ENCODE data around the gene OPA3. TPM values are rescaled to one million over a fixed set of nuclear protein-coding genes. Genes with fewer than 3 reads are reported as not detected.
"Not testable (repeated sequence)": the region's sequence is repeated elsewhere in the genome, so short reads cannot be mapped to it uniquely, and the experiment has no call there.

OPA3 gene
- total RNA-seq, result 14.8 to 19.8 TPM (median 14.8 TPM) in 3 replicates
- long read RNA-seq, full-length matches to known transcripts, result 3 of 28 reads
- long read RNA-seq, partial matches to known transcripts, result 0 of 28 reads
- long read RNA-seq, other reads (novel, unspliced or antisense), result 25 of 28 reads

DNA sequence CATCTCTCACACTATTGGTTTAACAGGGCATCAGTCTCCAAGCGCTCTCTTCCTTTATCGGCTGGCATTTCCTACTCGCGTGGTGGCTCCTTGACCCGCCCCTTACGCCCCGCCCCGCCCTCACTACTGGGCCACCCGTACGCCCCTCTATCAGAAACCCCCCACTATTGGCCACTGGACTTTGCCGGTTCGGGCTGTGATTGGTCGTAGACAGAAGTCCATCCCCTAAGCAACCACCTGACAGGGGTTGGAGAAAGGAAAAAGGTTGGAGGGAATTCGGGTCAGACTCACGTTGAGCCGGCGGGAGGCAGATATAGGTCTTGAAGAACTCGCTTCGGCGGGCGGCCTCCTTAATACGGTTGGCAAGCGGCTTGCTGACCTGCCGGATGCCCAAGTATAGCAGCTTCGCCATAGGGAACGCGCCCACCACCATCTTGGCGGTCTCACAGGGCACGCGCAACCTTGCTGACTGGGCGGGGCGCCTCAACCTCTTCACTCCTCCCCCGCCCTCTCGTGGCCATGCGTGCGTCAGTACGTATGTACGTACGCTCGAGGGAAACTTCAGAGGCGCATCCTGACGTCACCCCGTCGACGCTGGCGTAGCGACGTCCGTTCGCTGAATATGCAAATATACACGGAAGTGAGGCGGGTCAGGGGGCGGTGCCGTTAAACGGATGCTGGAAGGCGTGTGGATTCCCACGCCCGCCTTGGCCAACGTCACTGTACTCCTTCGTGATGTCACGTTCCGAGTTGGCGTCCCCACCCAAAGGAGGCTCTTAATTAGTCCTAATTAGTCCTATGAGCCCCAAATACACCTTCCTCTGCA lies at the start of gene OPA3:
TSS of gene OPA3 (minus strand) at position 471 of the 826 bp plus-strand sequence. CDS start at position 433, 38 bp downstream.
- H3K9me3 Mint-ChIP-seq (ENCODE audit: low read depth), result no peaks in the 10 kb centered on the region
- peak within 1 kb of the TSS; percentile 99 for H3K27ac Mint-ChIP-seq (ENCODE audit: unreplicated experiment)
- H3K4me1 Mint-ChIP-seq (ENCODE audit: low read depth), result peaks cover 24% of the 10 kb centered on the region
- no peaks in the 10 kb centered on the region for H3K27me3 Mint-ChIP-seq (ENCODE audit: low read depth)
- peaks cover 3% of the 10 kb centered on the region for H3K36me3 Mint-ChIP-seq (ENCODE audit: low read depth)
- TF ChIP-seq CTCF (IDR thresholded peaks at IDR 0.05), result peak; percentile 66
- peak; percentile 100 for DNase-seq (ENCODE audit: low spot score)
- peak within 1 kb of the TSS; percentile 89 for H3K4me3 Mint-ChIP-seq (ENCODE audit: unreplicated experiment)

- H3K27ac Mint-ChIP-seq (ENCODE audit: unreplicated experiment), result peak overlapping the region; percentile 93
- H3K4me1 Mint-ChIP-seq (ENCODE audit: low read depth), result peaks cover 13% of the 10 kb centered on the region
- no peaks in the 10 kb centered on the region for H3K27me3 Mint-ChIP-seq (ENCODE audit: low read depth)
- H3K9me3 Mint-ChIP-seq (ENCODE audit: low read depth), result no peaks in the 10 kb centered on the region
- no peak for DNase-seq (ENCODE audit: low spot score)
- no peak for TF ChIP-seq CTCF (IDR thresholded peaks at IDR 0.05)
- H3K4me3 Mint-ChIP-seq (ENCODE audit: unreplicated experiment), result no peak overlapping the region
- peaks cover 2% of the 10 kb centered on the region for H3K36me3 Mint-ChIP-seq (ENCODE audit: low read depth)
Observed at GRCh38 chr19:45632468-45633196, 48.0 kb upstream of the OPA3 start.

DNA sequence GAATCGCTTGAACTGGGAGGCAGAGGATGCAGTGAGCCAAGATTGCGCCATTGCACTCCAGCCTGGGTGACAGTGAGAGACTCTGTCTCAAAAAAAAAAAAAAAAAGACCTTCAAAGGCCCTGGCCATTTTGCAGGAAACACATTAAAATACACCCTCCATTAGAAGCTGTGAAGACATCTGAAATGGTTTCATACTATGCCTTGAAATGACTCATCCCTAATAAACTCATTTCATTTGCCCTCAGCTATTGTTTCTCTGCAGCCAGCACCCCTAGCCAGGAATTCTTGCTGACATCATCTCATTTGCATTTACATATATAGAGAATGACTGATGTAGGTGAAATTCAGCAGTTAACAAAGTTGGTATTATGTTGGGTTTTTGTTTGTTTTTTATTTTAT lies 45.9 kb upstream of the OPA3 start:
- TF ChIP-seq CTCF (IDR thresholded peaks at IDR 0.05), result no peak
- Mint-ChIP-seq H3K27me3 (ENCODE audit: low read depth) (no peaks in the 10 kb centered on the region), H3K4me1 (ENCODE audit: low read depth) (peaks cover 13% of the 10 kb centered on the region), H3K27ac (ENCODE audit: unreplicated experiment) (peak overlapping the region; percentile 32), H3K36me3 (ENCODE audit: low read depth) (peaks cover 8% of the 10 kb centered on the region), H3K9me3 (ENCODE audit: low read depth) (no peaks in the 10 kb centered on the region), H3K4me3 (ENCODE audit: unreplicated experiment) (no peak overlapping the region)
- DNase-seq (ENCODE audit: low spot score), result no peak

- Mint-ChIP-seq H3K4me1 (ENCODE audit: low read depth) (peaks cover 13% of the 10 kb centered on the region), H3K9me3 (ENCODE audit: low read depth) (no peaks in the 10 kb centered on the region), H3K27me3 (ENCODE audit: low read depth) (no peaks in the 10 kb centered on the region), H3K4me3 (ENCODE audit: unreplicated experiment) (no peak overlapping the region), H3K36me3 (ENCODE audit: low read depth) (peaks cover 9% of the 10 kb centered on the region), H3K27ac (ENCODE audit: unreplicated experiment) (peak overlapping the region; percentile 32)
- no peak for TF ChIP-seq CTCF (IDR thresholded peaks at IDR 0.05)
- DNase-seq (ENCODE audit: low spot score), result no peak
Observed at GRCh38 chr19:45629704-45630103, 45.1 kb upstream of the OPA3 start.

- H3K9me3 Mint-ChIP-seq (ENCODE audit: low read depth); H3K27me3 Mint-ChIP-seq (ENCODE audit: low read depth); H3K4me3 Mint-ChIP-seq (ENCODE audit: unreplicated experiment); H3K27ac Mint-ChIP-seq (ENCODE audit: unreplicated experiment); DNase-seq (ENCODE audit: low spot score): not testable (repeated sequence)
- H3K4me1 Mint-ChIP-seq (ENCODE audit: low read depth), result peaks cover 13% of the 10 kb centered on the region
- H3K36me3 Mint-ChIP-seq (ENCODE audit: low read depth), result peaks cover 14% of the 10 kb centered on the region
Observed at GRCh38 chr19:45628219-45628618, 43.6 kb upstream of the OPA3 start.
